DLD1 (cell line): Measurements from ENCODE around the gene NAXD.
"Not testable (repeated sequence)": the region's sequence is repeated elsewhere in the genome, so short reads cannot be mapped to it uniquely, and the experiment has no call there.

ENCODE experiments used
- in situ Hi-C: cut with HindIII; loops from 2 replicates; pipeline ENCODE4 v1.10.0; 2017; ENCODE audit warnings: low sequenced_read_pairs

NAXD gene

GRCh38 chr13:110593430-110594130 lies 21.8 kb upstream of the NAXD start:
- in situ Hi-C loops, result no loop called here

- in situ Hi-C loops, result no loop called here
These were observed 18.2 kb upstream of the NAXD start for GRCh38 chr13:110597041-110597689.

GRCh38 chr13:110600261-110600819 lies 15.0 kb upstream of the NAXD start:
- in situ Hi-C loops, result no loop called here

- in situ Hi-C loops, result no loop called here
These were observed 14.4 kb upstream of the NAXD start for GRCh38 chr13:110600980-110601379.

- in situ Hi-C loops, result no loop called here
These were observed 10.2 kb upstream of the NAXD start for GRCh38 chr13:110605132-110605531.

GRCh38 chr13:110606281-110606680 lies 9.1 kb upstream of the NAXD start:
- in situ Hi-C loops, result not testable (repeated sequence)

GRCh38 chr13:110607675-110608224 lies 7.6 kb upstream of the NAXD start:
- in situ Hi-C loops, result no loop called here

GRCh38 chr13:110610955-110611595 lies 4.3 kb upstream of the NAXD start:
- in situ Hi-C loops, result no loop called here

GRCh38 chr13:110615005-110615321 lies 382 bp upstream of the NAXD start:
- in situ Hi-C loops, result no loop called here

- in situ Hi-C loops, result no loop called here
These were observed 1.1 kb downstream of the NAXD start for GRCh38 chr13:110616103-110617101.

- in situ Hi-C loops, result no loop called here
These were observed 2.2 kb downstream of the NAXD start for GRCh38 chr13:110617321-110618072.

- in situ Hi-C loops, result no loop called here
These were observed 2.8 kb downstream of the NAXD start for GRCh38 chr13:110618167-110618566.

- in situ Hi-C loops, result no loop called here
These were observed 3.4 kb downstream of the NAXD start for GRCh38 chr13:110618780-110619179.

- in situ Hi-C loops, result no loop called here
These were observed 5.3 kb downstream of the NAXD start for GRCh38 chr13:110620596-110620995.

GRCh38 chr13:110624766-110625756 lies 9.7 kb downstream of the NAXD start:
- in situ Hi-C loops, result no loop called here

GRCh38 chr13:110625771-110626321 lies 10.5 kb downstream of the NAXD start:
- in situ Hi-C loops, result no loop called here

GRCh38 chr13:110626521-110626920 lies 11.2 kb downstream of the NAXD start:
- in situ Hi-C loops, result no loop called here

- in situ Hi-C loops, result no loop called here
These were observed 12.0 kb downstream of the NAXD start for GRCh38 chr13:110627351-110627750.
